GM15510 (cell line): ENCODE measurements around the gene LINC00237.

Experiments
- POLR2A ChIP-seq: IDR thresholded peaks from 3 replicates; pipeline ENCODE4 v1.6.1; 2011; ENCODE audit warnings: borderline replicate concordance; ENCODE audit not compliant: insufficient read length; ENCODE audit errors: extremely low read depth

The LINC00237 gene

DNA sequence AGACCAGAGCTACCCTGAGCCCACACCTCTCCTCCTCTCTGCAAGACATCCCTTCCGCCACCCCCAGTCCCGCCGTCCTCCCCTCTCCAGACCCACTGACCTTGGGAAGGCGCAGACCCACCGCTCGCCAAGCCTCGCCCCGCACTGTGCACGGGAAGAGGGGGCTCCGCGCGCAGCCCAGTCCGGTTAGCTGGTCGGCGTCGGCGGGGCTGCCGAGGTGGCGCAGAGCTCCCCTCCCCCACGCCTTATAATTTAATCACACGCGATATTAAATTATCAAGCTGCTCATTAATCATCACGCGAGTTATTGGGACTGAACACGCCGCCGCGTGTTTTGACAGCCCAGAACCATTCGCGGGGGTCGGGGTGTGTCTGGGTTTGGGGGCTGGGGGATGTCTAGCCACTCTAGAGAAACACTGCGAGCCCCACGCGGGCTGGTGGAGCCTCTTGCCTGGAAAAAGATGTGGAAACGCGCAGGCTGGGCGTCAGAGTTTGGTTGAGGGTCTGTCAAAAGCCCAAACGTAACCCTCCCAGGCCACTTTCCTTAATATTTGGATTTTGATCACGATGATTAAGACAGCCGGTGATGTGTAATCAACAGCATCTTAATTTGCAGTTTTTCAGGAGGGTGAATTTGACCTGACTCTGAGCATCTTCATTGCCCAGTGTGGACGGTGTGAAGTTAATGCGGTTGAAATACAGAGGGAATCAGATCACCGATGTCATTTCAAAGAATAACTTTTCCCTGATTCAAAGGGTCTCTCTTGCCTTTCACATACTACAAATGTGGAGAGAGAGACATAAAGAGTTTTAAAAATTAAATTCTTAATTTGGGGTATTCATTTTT, at the start of gene LINC00237:
LINC00237 (minus strand) TSS at position 188 of the 847 bp plus-strand sequence.
- no peak for TF ChIP-seq POLR2A

DNA sequence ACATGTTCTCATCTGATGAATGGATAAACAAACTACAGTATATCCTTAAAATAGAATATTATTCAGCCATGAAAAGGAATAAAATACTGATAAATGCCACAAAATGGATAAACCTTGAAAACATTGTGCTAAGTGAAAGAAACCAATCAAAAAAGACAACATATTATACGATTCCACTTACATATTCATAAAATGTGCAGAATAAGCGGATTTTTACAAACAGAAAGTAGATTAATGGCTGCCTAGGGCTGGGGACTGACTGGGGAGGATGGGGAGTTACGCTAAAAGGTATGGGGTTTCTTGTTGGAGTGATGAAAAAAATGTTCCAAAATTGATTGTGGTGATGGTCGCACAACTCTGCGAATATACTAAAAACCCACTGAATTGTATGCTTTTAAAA, 49.1 kb upstream of the LINC00237 start:
- TF ChIP-seq POLR2A = no peak

DNA sequence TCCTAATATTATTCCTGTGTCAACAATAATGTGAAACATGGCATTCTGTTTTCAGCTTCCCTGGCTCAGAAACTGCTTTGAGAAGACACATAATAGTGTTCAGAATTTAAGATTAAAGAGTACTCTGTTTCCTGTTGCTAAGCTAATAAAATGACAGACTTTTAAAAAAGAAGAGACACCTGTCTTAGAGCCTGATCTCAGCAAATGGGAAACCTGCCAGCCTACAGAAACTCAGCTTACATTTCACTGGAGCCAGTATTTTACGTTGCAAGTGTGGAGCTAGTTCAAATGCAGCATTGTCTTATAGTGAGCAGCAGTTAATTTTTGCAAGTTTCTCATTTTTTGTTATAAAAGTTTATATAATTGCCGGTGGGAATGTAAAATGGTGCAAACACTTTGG, 48.5 kb upstream of the LINC00237 start:
- no peak for TF ChIP-seq POLR2A

DNA sequence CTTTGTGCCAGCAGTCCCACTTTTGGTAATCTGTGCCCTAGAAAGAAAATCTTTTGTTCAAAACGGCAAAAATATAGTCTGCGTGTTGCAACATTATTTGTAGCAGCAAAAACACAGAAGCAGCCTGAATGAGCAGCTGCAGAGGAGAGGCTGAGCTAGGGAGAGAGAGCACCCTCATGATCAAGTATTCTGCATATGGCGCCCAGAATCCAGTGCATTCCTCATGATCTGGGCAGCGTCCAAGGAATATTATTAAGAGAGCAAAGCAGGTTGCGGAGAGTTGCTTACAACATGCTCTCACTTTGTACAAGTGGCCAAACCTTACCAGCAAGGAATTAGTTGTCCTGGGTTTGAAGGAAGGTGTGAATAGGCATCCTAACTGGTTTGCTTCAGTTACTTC, 45.6 kb upstream of the LINC00237 start:
- TF ChIP-seq POLR2A = no peak

DNA sequence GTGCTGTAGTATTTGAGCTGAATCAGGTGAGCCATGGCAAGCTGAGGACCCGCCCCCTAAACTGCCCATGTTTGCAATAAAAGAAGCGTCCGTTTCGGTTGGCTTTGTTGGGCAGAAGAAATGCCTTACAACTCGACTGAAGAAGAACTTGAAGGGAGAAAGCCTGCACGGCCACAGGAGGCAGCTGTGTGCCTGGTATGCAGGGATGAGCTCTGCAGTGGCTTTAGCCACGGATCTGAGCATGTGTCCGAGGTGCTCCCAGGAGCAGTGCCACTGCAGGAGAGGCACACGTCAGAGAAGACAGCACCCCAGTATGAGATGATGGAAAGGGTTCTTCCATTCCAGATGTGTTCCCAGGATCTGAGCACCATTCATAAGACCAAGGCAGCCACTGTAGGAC, 43.2 kb upstream of the LINC00237 start:
- no peak for TF ChIP-seq POLR2A

DNA sequence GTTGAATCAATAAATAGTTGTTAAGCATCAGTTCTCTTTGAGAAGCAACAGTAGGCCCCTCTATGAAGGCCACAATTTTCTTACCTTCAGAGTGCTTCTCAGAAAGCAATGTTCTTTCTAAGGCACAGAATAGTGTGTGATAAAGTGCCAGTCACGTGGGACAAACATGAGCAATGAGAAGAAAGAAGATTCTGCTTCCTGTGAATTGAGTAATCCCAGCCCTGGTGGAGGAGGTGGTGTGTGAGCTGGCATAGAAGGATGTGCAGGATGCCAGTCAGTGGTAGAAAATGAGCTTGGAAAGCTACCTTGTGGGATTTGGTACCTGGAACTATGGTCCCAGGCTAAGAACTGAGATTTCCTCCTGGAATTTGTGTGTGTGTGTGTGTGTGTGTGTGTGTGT, 41.4 kb upstream of the LINC00237 start:
- TF ChIP-seq POLR2A = no peak

DNA sequence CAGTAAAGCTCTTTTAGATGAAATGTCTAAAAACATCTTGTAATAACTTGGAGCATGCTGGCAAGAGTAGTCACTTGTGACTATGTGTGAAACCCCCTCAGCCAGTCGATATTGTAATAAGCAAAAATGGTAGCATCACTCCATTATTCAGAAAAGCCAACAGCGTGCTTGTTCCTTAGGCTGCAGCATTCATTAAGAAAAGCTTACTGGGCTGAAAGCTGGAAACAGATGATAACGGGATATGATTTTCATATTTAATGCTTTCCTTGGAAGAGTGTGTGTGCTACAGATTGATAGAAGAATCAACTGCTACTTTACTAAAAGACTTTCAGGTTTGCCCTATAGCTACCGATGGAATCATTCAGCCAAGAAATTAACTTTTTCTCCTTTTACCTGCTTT, 40.1 kb upstream of the LINC00237 start:
- no peak for TF ChIP-seq POLR2A

DNA sequence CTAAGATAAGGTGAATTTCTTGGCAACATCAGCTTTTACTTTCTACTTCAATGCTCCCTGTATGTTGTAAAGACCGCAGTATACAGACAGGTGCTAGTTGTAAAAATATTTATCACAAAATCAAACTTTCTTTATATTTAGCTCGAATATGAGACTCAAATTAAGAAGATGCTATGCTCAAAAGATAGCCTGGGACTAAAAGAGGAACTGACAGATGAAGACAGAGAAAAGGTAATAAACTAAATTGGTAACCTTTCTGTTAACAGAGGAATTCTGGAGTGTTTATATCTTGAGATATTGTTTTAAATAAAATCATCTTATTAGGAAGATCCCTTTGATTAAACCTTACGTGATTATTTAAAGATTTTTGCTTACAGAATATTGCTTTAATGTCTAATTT, 39.3 kb upstream of the LINC00237 start:
- TF ChIP-seq POLR2A = no peak

DNA sequence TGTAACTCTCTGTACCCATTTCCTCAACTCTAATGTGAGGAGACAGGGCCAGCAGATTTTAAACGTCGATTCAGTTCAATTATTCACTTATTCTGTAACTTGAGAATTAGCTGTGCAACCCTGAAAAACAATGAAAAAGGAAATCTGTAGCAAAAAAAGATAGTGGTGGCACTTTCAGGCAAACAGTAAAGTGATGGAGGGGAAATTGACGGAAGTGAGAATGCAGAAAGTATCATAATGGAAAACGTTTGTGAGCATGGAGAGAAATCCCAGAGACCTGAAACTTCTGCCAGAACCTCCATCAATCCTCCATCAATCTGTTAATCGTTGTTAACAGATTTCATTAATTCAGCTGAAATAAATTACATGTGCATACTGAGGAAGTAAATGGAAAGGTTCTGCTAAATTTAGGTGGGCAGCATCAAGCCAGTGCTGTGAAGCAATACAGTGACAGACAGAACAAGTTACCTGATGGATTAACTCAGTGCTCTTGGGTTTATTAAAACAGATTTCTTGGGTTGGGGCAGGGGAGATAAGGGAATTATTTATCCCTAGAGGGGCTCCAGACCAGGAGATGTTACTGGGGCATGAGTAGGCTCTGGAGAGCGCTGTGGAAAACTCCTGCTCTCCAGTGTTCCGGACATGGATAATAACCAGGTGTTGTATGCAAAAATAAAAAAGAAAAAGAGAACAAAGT, 37.2 kb upstream of the LINC00237 start:
- TF ChIP-seq POLR2A = no peak

DNA sequence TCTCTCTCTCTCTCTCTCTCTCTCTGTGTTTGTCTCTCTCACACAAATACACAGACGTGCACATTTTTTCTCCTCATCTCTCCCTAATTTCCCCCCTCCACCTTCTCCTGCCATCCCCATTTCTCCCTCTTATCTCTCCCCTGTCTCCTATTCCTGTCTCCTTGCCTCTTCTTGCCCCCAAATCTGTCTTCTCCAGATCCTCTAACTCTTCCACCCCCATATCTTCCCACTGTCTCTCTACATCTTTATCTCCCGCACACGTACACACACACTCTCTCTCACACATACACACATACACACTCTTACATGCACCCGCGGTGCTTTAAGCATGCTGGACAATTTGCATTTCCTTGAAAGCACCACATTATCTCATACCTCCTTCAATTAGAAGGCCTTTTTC, 35.7 kb upstream of the LINC00237 start:
- TF ChIP-seq POLR2A = no peak

DNA sequence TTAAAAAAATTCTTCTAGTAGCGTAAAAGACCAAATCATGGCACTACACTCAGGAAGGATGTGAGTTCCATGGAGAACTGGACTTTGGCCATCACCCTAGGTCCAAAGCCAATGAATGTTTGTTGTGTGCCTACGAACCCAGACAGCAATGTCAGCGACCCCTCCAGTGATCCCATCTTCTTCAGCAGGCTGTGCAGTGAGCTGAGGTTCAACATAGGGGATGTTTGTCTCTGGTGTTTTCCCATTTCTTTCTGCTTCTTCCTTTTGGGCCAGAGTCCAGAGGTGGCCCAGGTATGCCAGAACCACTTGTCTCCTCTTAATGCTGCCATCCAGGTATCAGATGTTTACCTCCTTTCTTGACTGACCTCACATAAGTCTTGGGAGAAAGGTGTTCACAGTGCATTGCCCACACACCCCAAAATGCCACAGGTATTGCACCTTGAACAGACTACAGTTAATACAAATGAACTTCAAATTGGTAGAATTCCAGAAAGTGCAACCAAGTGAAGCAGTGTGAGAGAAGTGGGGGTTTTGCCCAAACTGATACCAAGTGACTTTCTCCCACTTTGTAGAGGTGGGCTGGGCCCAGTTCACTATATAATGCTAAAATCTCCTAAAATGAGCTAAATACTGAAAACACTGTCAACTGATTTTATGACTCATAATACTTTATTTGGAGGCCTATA, 33.9 kb upstream of the LINC00237 start:
- TF ChIP-seq POLR2A = no peak

DNA sequence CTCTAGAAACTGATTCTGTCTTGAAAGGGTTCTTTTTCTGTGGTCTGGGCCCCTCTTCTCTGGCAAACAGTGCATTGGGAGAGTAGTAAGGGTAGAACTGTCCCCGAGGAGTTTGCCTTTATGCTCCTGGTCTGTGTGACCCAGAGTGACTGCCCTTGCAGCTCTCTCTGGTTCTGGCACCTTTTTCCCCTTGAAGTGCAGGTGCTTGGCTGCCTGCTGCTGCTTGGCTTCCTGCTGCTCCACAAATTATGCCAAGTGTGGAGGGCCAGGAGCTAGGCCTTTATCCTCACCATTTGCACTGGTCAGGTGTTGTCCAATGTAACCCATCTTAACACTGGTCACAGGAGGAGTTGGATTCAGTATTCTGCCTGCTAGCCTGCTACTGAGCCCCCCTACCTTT, 30.9 kb upstream of the LINC00237 start:
- TF ChIP-seq POLR2A = no peak

DNA sequence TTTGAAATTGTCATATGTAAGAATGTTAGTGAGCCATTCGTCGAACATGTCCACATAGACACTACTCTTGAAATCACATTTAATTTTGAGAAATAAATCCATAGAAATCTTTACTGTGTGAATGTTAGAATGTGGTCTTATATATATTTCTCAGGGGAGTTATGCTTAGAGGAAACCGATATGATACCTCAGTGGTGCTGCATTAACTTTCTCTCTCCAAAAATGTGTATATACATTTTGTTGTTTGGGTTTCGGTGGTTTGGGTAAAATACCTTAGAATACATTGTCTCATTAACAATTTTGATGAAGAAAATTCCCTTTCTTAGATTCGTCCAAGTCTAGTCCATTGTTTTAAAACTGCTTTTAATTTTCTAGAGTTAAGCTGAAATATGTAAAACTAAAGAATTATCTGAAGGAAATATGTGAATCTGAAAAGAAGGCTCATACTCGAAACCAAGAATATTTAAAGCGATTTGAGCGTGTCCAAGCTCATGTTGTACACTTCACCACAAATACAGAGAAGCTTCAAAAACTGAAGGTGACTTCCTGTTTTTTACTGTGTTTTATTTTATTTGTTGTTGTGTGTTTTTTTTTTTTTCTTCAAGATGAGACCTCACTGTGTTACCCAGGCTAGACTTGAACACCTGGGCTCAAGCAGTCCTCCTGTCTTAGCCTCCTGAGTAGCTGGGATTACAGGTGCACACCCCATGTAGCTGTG, 30.0 kb upstream of the LINC00237 start:
- no peak for TF ChIP-seq POLR2A

DNA sequence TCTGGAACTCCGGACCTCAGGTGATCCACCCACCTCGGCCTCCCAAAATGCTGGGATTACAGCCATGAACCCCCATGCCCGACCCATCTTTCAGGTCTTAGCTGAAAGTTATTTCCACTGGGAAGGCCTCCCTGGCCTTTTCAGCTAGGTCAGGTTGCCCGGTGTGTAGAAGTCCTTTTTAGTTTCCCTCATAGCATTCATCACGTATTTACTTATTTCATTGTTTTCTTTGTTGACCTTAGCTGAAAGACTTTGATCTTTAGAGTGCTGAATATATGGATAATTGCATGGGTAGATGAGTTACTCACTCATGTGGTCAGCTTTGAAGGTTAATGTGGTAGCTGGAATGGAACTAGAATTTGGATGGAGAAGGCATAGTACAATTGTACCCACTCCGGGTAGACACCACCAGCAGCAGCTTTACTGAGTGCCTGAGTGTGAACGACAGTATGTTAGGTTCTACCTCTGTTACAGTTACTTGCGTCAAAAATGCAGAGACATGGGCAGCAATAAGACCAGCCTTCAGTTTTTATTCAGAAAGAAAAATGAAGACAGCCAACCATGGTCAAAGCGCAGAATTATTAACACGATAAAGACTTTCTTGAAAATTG, 28.8 kb upstream of the LINC00237 start:
- TF ChIP-seq POLR2A = no peak

DNA sequence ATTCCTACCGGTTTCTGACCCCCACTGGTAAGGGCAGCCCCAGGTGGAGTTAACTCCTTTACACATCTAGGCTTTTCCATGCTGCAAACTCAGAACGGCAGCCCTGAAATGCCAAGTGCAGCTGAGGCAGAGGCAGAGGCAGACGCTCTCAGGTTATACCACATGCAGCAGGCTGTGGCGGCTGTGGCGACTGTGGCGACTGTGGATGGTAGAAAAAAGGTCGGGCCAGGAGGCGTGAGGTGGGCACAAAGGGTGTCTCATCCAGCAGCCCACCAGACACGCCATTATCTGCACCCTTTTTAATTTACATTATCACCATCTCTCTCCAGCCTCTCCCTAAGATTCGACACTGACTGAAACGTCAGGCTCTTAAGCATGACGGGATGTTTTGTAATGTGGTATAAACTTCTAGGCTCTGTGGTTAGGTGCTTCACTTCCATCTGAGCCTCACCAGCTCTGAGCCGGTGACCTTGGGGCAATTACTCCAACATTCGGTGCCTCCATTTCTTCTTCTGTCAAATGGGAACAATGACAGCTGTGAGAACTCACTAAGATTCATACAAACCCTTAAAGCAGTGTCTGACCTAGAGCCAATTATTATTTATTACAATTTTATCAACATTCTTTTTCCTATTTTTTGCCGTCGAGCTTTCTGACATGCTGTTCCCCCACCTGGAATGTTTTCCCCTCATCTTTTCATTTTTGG, 27.9 kb upstream of the LINC00237 start:
- no peak for TF ChIP-seq POLR2A

DNA sequence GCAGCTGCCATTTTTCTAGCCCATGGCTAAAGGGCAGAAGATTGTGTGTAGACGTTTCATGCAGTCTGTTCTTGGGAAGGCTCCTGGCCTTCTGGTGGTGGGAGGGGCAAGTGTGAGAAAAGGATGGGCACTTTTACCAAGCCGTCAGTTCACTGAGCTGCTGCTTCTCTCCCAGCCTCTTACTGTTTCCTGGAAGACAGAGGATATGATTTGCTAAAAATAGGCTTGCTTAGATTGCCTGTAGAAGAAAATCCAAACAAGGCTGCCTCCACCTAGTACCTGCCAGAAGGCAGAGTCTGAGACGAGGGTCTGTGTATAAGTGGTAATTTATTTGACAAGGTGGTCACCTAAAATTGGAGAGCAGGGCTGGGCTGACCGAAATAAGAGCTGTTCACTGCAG, 27.2 kb upstream of the LINC00237 start:
- TF ChIP-seq POLR2A = no peak
